Amniotic stem cell (primary cell): Measurements from ENCODE around the gene ANO6.
A peak's percentile ranks its signal among the peaks of the same experiment; 100 is the strongest.
"Not testable (repeated sequence)": the region's sequence is repeated elsewhere in the genome, so short reads cannot be mapped to it uniquely, and the experiment has no call there.

Experiments
- DNase-seq: peaks from one replicate; lab custom pipeline; 2025; lab: John Stamatoyannopoulos, UW

Gene ANO6

GRCh38 chr12:45350861-45351260, 135.0 kb downstream of the ANO6 start:
- DNase-seq = no peak

- no peak for DNase-seq
These were observed 136.2 kb downstream of the ANO6 start for GRCh38 chr12:45351921-45352670.

- no peak for DNase-seq
These were observed 138.0 kb downstream of the ANO6 start for GRCh38 chr12:45353944-45354343.

- no peak for DNase-seq
These were observed 138.5 kb downstream of the ANO6 start for GRCh38 chr12:45354399-45354798.

- no peak for DNase-seq
These were observed 139.8 kb downstream of the ANO6 start for GRCh38 chr12:45355730-45356129.

GRCh38 chr12:45356822-45357538, 141.1 kb downstream of the ANO6 start:
- no peak for DNase-seq

GRCh38 chr12:45357539-45358417, 141.9 kb downstream of the ANO6 start:
- no peak for DNase-seq

GRCh38 chr12:45362291-45362690, 146.4 kb downstream of the ANO6 start:
- DNase-seq = no peak

- no peak for DNase-seq
These were observed 148.0 kb downstream of the ANO6 start for GRCh38 chr12:45363903-45364302.

- DNase-seq = peak; percentile 31
These were observed 153.1 kb downstream of the ANO6 start for GRCh38 chr12:45368841-45369489.

- no peak for DNase-seq
These were observed 161.9 kb downstream of the ANO6 start for GRCh38 chr12:45377815-45378214.

- no peak for DNase-seq
These were observed 163.4 kb downstream of the ANO6 start for GRCh38 chr12:45379261-45379660.

- DNase-seq = no peak
These were observed 165.5 kb downstream of the ANO6 start for GRCh38 chr12:45381351-45381750.

GRCh38 chr12:45388545-45388944, 172.7 kb downstream of the ANO6 start:
- peak; percentile 16 for DNase-seq

GRCh38 chr12:45389426-45389825, 173.5 kb downstream of the ANO6 start:
- DNase-seq = no peak

GRCh38 chr12:45397499-45397898, 181.6 kb downstream of the ANO6 start:
- not testable (repeated sequence) for DNase-seq

- no peak for DNase-seq
These were observed 182.7 kb downstream of the ANO6 start for GRCh38 chr12:45398552-45398951.

- no peak for DNase-seq
These were observed 185.1 kb downstream of the ANO6 start for GRCh38 chr12:45400991-45401390.

- DNase-seq = no peak
These were observed 186.4 kb downstream of the ANO6 start for GRCh38 chr12:45402288-45402687.

GRCh38 chr12:45406988-45407850, 191.3 kb downstream of the ANO6 start:
- no peak for DNase-seq
